HG03558 (cell line): ENCODE results near the gene THRSP.
"Not testable (repeated sequence)": the region's sequence is repeated elsewhere in the genome, so short reads cannot be mapped to it uniquely, and the experiment has no call there.

ENCODE experiments used
- ATAC-seq: cut with Tn5 transposase; IDR thresholded peaks from one replicate; pipeline ENCODE4 v1.9.1; 2021; ENCODE audit warnings: moderate number of reproducible peaks; ENCODE audit not compliant: unreplicated experiment; ENCODE audit errors: extremely low read depth

Gene THRSP

GRCh38 chr11:78063440-78064181 is at the start of gene THRSP:
TSS of gene THRSP (plus strand) at chr11:78063861. CDS start at chr11:78063882, 21 bp downstream.
- no peak for ATAC-seq

DNA sequence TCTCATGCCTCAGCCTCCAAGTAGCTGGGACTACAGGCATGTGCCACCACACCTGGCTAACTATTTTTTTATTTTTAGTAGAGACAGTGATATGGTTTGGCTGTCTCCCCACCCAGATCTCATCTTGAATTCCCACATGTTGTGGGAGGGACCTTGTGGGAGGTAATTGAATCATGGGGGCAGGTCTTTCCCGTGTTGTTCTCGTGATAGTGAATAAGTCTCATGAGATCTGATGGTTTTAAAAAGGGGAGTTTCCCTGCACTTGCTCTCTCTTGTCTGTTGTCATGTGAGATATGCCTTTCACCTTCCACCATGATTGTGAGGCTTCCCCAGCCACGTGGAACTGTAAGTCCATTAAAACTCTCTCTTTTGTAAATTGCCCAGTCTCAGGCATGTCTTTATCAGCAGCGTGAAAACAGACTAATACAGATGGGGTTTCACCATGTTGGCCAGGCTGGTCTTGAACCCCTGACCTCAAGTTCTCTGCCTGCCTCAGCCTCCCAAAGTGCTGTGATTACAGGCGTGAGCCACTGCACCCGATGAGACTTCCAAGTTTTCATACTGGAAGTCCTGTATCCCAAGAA is 48.6 kb upstream of the THRSP start:
- not testable (repeated sequence) for ATAC-seq

GRCh38 chr11:78015878-78016277 is 47.8 kb upstream of the THRSP start:
- no peak for ATAC-seq

DNA sequence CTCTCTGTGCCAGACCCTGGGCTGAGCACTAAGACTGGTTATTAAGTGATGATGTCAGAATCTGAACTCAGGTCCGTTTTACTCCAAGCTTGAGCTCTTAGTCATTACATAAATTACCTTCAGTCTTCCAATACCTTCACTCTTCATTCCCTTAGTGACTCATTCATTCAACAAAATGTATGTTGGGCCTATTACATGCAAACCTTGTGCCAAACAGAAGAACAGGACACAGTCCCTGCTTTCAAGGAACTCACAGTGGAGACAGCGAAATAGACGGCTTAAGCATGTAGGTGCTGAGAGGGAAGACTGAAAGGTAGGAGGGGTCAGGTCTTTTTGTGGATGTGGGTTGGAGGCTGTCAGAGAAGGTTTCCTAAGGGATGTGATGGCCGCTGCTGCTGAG is 43.9 kb upstream of the THRSP start:
- ATAC-seq: no peak

DNA sequence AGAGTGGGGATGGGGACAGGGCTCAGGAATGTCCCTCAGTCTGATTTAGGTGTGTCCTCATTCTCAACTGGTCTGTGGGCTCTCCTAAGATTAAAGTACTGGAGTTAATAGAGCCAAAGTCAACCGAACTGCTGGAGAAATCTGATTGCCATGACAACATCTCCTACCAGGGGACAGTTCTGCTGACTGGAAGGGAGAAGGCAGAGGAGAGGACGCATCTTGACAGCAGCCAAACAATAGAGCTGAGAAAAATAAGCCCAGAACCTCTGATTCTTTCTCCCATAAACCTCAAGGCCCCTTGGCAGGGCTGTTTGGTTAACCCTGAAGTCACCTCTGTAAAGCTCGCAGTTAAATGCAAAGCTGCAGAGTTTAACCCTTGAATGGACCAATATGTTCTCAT is 43.4 kb upstream of the THRSP start:
- no peak for ATAC-seq

DNA sequence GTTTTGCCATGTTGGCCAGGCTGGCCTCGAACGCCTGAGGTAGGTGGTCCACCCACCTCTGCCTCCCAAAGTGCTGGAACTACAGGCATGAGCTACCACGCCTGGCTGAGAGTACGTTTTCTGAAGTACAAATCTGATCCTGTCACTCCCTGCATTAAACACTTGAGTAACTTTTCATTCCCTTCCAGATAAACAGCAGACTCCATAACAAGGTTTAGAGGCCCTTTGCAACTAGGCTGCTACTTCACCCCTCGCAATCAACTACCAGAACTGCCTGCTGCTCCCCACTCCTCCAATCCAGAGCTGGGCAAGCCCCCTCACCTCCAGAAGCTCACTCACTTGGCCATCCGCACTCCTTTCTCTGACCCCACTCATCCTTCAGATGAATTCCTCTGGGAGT is 42.0 kb upstream of the THRSP start:
- ATAC-seq: no peak

DNA sequence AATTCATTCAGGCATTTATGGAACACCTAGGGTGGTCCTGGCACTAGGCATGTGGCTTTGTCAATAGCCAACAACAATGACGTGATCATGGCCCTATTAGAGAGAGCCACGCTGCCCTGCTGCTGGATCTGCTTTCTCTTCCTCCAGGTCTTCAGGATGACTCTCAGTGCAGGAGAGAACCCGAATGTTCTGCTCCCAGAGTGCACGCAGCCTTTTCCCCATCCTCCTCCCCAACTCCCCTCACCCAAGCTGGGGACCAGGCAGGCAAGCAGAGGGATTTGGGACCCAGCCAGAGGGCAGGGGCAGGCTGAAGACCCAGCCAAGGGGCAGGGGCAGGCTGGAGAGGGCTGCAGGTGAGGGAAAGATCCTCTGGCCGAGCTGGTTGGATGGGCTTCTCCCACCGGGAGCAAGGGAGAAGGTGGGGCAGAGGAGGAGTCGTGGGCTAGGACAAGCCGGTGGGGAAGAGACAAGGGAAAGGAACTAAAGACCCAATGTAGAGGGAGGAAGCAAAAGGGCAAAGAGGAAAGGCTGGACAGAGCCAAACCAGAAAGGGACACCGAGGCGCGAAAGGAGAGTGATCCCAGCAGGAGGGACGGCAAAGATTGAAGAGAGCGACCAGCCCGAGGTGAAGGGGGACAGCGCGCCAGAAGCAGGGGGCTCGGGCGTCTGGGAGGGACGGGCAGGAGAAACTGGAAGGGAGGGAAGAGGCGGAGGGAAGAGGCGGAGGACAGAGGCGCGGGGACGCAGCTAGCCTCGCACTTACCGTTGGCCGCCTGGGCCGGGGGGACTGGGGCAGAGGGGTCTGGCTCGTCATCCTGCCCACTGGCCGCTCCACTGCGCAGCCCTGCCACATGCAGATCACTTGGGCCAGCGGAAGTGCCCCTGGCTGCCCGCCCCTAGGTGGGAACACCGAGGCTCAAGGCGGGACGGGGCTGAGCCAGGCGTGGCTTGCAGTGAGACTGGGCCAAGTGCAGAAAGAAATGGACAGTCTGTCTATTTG is 41.0 kb upstream of the THRSP start, which contains the start of gene KCTD14:
KCTD14 (minus strand) TSS at position 880 of the 1,000 bp plus-strand sequence; CDS start at position 853, 27 bp downstream.
- no peak for ATAC-seq

DNA sequence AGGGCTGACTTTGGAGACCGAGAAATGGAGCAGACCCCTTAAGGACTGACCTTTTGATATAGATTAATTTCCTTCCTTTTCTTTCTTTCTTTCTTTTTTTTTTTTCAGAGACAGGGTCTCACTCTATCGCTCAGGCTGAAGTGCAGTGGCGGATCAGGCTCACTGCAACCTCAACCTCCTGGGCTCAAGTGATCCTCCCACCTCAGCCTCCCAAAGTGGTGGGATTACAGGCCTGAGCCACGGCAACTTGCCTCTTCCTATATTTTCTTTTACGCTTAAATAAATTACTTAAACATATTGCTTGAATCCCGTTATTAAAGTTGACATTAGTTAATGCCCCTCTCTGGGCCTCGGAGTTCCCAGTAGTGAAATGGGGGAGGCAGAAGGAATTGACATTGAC is 40.2 kb upstream of the THRSP start:
- no peak for ATAC-seq

- ATAC-seq: no peak
Observed at GRCh38 chr11:78025378-78025777, 38.3 kb upstream of the THRSP start.

GRCh38 chr11:78027759-78028158 is 35.9 kb upstream of the THRSP start:
- ATAC-seq: no peak

- ATAC-seq: not testable (repeated sequence)
Observed at GRCh38 chr11:78028423-78028822, 35.2 kb upstream of the THRSP start.

DNA sequence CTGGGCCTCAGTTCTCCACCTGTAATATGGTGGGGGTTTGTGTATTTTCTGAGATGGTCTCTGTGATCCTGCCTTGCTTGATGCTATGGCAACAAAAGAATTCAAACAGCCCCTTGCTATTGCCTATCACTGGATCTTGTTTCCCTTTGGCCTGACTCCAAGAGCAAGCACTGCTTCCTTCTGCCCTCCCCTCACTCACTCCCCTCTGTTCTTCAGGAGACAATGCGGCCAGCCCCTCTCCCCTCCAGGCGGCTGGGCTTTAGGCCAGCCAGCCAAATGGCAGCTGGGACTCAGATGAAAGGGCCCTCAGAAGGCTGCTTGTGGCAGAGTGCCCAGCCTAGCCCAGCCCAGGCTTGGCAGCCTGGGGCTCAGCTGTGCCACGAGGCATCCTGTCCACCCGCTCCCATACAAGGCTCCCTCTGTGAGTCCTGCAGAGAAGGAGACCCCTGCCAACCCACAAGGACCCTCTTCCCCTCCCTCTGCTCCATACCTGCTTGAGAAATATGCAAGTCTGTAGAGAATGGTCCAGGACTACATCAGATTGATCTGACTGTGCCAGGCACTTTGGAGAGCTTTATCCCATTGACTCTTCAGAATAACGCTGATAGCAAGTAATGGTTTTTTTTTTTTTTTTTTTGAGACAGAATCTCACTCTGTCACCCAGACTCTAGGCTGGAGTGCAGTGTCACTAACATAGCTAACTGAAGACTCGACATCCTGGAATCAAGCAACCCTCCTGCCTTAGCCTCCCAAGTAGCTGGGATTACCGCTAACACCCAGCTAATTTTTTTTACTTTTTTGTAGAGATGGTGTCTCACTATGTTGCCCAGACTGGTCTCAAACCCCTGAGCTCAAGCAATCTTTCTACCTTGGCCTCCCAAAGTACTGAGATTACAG is 33.0 kb upstream of the THRSP start:
- ATAC-seq: no peak

DNA sequence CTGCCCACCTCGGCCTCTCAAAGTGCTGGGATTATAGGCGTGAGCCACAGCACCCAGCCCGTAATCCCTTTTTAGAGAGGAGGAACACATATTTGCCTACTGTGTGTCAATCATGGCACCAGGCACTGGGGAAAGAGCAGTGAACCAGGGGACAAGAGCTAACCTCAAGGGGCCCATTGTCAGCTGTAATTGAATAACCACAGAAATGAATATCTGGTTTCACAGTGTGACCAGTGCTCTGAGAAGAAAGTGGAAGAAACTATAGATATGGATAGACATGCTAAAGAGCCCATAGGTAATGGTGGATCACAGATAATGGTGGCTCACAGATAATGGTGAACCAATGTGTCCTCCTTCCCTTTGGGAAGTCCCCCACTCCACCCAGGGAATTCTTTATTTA is 32.0 kb upstream of the THRSP start:
- no peak for ATAC-seq

GRCh38 chr11:78032090-78032489 is 31.6 kb upstream of the THRSP start:
- no peak for ATAC-seq

- ATAC-seq: no peak
Observed at GRCh38 chr11:78033040-78033439, 30.6 kb upstream of the THRSP start.

GRCh38 chr11:78034623-78035022 is 29.0 kb upstream of the THRSP start:
- ATAC-seq: no peak

DNA sequence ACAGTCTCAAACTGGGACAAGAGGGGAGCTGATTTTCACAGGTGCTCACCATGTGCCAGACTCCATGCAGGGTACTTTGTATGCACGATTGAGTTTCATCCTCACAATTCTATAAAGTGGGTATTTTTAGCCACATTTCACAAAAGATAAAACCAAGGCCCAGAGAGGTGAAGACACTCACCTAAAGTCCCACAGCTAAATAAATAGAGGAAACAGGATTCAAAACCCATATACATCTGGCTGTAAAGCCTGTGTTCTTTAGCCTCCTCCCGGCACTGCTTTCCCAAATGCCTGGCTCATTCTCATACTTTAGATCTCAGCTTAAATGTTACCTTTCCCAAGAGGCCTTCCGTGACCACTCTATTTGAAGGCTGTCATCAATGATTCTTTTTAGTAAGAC is 27.3 kb upstream of the THRSP start:
- no peak for ATAC-seq

DNA sequence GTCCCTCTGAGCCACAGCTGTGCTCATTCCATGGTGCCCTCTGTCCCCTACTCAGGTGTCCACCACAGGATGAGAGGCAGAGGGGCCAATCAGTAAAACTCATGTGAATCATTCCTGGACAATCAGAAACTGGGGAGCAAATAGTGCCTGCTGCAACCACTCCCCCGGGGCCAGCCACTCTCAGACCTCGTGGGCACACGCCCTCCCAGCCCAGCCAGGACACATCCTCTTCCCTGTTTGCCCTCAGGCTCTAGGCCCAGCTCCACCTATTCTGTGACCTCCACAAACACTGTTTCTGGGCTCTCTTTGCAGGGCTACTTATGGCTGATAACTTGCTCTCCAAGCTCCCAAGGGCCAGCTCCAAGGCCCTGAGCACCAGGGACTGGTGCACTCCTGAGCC is 26.6 kb upstream of the THRSP start:
- ATAC-seq: no peak

DNA sequence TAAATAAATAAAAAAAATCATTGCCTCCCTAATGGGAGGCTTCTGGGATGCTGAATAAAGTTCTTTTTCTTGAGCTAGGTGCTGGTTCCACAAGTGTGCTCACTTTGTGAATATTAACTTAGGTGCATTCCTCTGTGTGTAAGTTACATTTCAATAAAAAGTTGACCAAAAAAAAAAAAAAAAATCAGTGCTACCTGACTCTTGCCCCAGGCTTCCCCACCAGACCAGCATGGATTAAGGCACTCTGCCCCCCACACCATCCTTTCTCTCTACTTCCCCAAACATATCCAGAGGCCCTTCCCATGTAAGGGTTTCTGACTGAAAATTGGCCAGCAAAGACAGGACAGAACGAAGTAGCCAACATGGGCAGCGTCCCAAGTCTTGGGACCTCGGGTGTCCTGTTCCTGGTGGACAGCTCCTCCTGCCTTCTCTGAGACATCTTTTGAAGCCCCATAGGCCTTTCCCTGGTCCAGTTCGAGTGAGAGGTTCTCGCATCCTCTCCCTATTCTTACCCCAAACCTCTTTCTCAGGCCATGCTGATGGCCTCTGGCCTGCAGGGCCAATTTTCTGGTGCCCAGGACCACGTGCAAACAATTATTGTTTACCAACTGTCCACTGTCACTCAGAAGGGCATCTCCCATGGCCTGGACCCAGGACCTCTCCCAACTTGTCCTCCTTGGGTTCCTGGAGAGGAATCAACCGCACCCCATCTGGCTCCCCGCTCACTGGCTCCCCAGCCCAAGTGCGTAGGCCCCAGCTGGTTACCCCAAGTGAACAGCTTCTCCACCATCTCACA is 25.6 kb upstream of the THRSP start:
- ATAC-seq: no peak
